Activated T-cell treated with anti-CD3 and anti-CD28 coated beads, Interleukin-2, amount 50 U/mL, for 48 hours (primary cell): ENCODE results near the gene ELF4.

Experiments used
- DNase-seq, 2 experiments: peaks; one replicate each; pipeline ENCODE4 v3.0.0-alpha.2; 2020

The ELF4 gene

DNA sequence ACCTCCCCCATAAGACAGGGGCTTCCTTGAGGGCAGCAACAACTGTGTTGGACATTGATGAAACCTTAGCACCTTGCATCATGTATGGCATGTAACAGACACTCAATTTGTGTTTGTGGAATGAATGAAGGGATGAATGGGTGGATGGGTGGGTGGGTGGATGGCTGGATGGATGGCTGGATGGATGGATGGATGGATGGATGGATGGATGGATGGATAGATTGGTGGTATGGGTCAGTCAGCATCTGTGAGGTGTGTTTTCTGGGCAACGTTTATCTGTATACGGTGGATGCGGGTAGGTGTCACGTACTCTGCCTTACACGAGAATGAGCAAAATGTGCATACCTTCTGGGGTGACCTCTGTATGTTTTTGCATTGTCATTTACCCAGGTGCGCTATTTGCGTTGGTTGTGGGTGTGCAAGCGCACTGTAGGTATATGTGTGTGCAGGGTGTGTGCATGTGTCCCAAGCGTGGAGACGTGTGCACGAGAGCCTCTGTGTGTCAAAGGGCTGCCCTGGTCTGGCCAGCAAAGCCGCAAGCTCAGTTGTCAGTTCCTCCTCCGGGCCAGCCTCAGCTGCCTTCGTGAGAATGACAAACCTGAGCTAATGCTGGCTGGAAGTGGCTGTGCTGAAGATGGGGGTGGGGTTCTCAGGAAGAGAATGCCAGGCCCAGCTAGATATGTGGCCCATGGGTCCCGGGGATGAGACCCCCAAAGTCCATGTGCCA is 26.5 kb downstream of the ELF4 start:
- peak in 1 of 2 experiments; percentile 43 for DNase-seq

DNA sequence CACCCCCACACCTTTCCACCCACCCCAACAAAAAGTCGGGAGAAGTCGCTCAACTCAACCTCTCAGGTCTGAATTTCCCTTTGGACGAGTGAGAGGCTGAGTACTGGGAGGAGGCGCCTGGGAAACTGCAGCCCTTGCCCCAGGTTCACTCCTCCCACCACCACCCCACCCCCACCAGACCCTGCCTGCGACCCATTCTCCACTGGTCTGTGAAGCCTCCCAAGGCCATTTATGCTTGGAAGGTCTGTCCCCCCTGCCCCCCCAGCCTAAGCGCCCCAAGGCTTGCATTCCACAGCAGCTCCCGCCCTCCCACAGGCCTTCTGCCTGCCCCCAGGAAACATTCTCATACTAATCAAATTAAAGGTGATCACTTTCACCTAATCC is 27.2 kb downstream of the ELF4 start:
- DNase-seq = no peak

DNA sequence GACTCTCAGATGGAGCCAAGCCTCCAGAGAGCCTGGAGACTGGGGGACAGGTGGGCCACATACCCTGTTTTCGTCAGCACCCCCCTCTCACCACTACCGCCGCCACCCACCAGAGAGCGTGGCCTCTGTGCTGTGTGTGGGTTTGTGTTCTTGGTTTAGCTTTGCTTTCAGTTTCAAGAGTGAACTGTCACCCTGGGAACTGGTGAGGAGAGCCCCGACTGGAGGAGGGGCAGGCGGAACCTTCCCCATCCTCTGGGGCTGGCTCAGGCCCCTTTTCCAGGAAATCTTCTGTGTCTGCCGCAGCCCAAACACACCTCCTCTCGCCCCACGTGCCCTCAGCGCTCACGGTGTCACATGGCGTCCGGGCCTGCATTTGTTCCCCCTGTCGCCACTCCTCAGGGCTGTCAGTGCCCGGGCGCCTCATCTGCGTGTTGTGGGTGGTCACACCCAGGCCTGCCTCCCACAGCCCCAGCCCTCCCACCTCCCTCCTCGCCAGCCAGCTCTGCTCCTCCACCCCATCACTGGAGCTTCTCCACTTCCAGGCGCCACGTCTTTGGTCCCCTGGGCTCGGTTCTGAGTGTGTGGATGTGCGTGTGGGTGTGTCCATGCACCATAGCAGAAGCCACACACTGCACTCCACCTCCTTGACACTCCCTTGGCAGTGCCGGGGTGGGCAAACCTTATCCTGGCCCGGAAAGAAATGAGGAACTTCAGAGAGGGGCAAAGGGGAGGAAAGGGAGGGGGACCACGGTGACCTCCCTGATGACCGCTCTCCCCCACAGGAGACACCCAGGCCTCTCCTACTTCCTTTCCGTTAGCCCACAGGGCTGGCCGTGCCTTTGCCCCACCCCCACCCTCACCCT is 27.8 kb downstream of the ELF4 start:
- DNase-seq = peak; percentile 81 to 84

DNA sequence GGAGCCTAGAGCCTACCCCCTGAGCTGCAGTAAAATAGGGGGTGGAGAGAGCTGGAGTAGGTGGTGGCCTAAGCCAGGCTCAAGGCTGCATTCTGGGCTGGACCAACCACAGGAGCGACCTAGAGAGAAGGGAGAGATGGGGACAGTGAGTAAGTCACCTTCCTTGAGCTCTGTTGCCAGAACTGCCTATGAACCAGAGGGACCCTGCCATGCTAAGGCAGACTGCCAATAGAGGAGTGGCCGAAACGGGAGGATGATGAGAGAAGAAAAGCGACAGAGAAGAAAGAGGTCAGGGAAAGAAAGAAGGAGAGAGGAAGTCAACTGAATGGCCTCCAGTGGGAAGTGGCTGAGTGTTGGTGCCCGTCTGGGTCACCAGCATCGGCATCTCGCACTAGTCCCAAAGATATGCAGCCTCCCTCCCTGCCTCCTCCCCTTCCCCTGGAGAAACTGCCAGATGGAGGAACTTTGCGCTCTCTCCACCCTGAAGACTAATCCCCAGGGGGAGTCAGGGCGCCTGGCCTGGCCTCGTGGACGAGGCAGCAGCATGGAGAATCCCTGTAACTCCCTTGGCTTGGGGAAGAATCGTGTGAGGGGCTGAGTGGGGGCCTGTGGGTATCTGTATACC is 28.8 kb downstream of the ELF4 start:
- no peak for DNase-seq

DNA sequence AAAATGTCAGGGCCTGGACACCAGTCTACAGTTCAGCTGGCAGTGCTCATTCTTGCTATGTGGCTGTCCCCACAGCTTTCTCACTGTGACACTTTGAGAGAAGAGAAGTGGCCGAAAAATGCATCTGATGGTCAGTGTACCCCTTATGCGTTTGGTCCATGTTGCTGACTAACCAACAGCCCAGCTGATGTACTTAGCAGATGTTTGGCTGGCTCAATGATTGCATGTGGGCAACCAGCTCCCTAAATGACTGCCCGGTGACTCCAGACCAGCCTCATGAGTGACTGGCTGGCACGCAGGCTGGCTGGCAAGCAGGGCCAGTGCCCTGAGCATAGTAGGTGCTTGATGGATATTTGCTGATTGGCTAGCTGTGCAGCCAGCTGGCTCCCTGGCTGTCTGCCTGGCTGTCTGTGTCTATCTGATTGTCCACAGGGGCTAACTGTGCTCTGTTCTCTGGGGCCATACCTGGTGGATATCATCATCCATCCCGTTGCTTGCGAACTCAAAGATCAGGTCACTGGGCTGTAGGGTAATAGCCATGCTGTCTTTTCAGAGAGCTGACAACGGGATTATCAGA is 29.4 kb downstream of the ELF4 start:
- no peak for DNase-seq

DNA sequence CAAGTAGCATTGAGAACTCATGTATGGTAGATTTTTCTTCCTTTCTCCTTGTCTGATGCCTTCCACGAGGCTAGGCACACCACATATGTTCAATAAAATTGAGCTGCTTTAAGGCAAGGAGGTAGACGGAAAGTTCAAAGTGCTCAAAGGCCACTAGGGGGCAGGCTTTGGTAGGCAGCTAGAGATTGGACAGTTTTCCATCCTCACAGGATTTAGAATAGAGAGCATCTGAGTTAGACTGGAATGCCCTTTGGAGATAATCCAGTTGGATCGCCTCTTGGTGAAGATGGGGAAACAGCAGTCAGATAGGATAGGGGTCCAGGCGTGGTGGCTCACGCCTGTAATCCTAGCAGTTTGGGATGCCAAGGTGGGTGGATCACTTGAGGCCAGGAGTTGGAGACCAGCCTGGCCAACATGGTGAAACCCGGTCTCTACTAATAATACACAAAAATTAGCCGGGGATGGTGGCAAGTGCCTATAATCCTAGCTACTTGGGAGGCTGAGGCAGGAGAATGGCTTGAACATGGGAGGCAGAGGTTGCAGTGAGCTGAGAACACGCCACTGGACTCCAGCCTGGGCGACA is 30.4 kb downstream of the ELF4 start:
- DNase-seq = peak; percentile 69 to 72

DNA sequence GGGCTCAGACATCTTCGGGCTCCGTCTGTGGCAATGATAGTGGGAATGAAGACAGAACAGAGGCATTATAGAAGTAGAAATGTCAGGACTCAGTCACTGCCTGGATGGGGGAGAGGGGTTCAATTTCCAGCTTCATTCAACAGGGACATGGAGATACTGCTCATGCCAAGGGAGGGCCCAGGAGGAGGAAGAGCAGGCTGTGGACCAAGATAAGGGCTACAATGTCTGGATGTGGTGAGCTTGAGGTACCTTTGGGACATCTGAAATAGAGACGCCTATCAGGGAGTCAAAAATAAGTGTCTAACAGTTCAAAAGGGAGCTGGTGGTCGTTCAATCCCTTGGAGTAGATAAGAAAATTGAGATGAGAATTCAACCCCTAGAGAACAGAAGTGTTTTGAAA is 34.5 kb downstream of the ELF4 start:
- no peak for DNase-seq

DNA sequence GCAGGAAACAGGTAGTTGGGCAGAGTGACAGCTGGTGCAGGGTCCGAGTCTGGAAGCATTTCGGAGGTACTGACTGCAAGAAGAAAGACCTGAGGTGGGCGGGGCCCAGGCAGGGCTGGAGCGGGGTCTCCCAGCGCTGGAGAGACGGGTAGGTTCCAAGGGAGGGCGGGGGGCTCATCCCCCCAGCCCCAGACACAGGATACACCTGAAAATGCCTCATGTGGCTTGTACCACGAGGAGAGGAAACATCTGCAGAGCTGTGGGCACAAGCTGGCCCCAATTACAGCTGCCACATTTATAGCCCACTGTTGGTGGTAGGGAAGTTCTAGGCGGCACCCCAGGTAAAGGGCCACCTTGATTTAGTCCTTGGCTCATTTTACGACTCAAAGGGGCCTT is 38.0 kb downstream of the ELF4 start:
- DNase-seq = no peak

DNA sequence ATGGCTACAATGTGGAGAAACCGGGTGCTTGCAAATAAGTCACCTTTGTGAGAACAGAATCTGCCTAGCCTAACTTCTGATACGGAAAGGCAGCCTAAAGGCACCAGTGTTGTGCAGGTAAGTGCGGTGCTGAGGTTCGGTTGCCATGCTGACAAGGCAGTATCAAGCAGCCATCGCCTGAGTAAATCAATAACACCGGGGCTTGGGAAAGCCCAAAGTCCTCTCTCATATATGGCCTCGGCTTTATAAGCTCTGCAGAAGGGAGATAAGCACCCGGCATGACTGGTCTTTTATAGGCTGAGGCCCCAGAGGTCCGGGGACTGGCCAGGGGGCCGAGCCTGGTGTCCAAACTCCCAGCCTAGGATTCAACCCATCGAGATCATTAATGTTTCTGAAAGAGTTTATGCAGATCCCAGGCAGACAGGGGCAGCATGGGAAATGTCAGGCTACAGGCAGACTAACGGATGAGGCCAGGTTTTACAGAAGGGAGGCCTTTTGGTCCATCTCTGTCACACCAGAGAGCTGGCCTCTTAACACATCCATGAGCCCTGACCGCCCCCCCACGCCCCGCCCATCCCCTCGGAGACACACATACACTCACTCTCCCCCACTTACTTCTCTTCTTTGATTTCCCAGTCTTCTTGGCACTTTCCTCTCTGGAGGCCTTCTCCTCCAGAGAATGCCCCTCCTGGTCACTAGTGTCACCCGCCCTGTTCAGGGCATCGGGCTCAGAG is 38.5 kb downstream of the ELF4 start:
- DNase-seq = no peak

DNA sequence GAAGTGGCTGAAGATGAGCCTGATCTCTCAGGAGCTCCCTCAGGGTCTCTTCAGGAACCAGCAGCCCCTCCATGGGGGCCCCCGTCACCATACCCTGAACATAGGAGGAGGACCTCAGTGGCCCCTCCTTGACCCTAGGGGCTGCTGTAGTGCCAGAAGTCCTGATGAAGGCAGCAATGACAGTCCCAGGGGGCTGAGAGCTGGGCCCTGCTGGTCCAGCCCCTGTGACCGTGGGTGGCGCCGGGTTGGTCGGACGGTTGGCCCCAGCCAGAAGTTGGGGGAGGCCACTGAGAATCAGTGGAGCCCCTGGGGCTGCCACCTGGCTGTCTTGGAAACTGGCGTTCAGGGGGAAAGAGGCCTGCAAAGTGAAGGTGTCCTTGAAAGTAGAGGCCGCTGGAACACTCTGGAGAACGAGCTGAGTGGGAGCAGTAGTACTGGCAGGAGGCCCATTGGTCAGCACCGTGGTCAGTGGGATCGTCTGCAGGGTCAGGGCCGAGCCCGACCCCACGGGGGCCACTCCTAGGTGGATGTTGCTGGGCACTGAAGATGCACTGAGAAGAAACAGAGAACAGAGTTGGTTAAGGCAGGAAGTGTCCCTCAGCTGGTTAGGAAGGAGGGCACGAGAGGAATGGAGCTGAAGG is 43.2 kb downstream of the ELF4 start:
- no peak for DNase-seq

DNA sequence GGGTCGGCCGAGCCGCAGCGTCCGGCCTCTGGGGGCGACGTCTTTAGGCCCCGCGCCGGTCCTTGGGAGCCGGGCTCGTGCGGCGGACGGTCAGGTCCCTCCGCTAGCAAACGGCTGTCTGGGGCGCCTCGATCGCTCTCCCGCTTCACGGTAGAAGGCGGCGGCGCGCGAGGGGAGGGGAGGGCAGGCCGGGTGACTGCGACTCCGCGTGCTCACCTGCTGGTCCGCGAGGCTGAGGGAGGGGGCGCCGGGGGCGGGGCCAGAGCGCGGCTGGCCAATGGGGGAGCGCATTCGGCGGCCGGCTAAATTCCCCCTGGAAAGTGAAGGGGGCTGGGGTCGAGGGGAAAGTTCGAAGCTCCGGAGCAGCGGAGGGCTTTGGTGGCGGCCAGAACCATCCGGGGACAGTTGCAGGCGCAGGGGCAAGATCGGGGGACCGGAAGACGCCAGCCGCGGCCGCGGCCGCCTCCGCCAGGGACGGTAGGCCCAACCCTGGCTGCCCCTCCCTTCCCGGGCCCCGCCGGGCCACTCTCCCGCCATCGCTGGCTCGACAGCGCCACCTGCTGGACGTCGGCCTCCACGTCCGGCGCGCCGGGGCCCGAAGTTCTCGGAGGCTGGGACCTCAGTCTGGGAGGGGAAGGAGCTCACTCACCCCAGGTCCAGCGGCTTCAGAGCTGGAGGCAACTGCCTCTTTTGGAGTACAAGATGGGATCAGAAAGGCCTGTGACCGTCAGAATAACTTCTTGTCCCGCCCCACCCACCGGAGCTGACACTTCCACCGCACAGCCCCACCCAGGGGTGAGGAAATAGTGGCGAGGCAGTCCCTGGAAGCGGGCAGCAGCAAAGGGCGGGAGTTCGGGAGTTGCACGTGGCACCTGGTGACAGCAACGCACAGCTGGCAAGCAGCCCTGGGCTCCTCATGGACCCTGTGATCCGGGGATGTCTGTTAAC is 49.9 kb downstream of the ELF4 start:
- peak; percentile 92 to 93 for DNase-seq

DNA sequence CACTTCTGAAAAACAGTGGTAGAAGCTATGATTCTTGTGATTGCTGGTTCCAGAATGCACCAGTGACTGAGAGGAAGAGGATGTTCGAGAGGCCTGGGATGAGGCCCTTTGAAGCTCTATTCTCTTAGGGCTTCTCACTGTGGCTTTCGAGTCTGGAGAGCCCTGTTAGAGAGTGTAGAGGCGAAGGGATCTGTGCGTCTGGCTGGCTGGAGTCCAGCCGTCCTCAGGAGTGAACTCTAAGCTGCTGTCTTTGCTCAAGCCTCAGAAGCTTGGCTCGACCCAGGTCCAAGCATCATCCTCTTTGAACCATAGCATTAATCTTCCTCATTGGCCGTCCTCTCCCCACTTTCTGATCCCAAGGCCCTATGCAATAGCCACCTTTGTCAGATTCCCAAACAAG is 51.6 kb downstream of the ELF4 start:
- no peak for DNase-seq

DNA sequence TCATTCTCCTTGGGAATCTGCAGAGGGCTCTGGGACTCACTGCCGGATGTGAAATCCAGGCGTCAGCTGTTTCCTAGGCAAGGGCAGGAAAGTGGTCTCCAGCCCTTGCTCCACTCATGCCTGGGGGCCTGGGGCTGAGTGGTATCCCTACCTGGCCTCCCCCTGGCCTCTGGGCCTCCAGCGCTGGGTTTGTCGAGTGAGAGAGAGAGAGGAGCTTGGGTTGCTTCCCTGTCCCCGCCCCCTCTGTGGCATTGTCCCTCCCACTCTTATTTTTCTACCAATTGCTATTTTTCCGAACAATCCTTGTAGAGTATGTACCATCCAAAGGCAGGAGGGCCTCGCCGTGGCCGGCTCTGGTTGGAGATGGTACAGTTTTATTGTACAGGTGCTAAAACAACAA is 53.1 kb downstream of the ELF4 start:
- no peak for DNase-seq

DNA sequence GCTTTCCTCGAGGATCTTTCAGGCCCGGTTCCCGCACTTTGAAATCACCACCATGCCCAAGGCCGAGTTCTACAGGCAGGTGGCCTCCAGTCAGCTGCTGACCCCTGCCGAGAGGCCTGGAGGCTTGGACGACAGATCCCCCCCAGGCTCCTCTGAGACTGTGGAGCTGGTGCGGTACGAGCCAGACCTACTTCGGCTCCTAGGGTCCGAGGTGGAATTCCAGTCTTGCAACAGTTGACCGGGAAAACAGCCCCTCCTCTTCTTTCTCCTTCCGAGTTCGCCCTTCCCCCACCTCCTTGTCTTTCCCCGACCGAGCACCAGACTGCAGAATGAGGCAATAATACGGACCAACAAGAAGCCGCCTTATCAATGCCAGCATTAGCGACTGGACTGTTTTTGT is 54.4 kb downstream of the ELF4 start:
- DNase-seq = no peak

DNA sequence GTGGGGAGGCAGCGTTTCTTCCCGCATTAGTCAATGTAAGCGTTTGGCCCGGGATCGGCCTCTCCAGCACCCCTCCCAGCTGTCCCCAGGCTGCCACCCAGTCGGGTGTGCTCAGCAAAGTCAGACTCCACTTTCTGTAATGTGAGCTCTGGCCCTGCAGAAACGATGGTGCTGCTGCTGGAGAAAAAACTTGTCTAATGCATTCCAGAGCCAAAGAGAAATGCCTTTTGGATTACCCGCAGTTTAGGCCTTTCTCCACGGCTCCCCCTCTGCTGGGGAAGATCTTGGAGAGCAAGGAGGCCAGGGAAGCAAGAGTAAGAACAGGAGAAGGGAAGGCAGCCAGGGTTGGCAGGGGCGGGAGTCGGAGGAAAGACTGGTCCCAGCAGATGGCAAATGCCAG is 55.2 kb downstream of the ELF4 start:
- no peak for DNase-seq

DNA sequence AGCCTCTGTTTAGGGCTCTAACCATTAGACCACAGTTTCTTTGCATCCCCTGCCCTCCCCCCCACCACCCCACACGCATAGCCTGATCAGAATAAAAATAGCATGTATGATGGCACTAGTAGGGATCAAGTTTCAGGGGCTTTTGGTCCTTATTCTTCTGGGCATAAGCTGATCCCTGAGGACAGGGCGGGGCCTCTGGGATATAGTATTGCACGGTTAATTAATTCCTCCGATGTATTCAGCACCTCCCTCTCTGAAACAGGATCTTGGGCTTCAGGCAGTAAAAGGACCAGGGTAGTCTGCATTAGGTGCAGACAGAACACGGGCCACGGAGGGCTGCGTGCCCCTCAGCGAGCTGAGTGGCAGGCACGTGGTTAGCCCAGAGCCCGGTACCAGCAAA is 57.1 kb downstream of the ELF4 start:
- DNase-seq = no peak

DNA sequence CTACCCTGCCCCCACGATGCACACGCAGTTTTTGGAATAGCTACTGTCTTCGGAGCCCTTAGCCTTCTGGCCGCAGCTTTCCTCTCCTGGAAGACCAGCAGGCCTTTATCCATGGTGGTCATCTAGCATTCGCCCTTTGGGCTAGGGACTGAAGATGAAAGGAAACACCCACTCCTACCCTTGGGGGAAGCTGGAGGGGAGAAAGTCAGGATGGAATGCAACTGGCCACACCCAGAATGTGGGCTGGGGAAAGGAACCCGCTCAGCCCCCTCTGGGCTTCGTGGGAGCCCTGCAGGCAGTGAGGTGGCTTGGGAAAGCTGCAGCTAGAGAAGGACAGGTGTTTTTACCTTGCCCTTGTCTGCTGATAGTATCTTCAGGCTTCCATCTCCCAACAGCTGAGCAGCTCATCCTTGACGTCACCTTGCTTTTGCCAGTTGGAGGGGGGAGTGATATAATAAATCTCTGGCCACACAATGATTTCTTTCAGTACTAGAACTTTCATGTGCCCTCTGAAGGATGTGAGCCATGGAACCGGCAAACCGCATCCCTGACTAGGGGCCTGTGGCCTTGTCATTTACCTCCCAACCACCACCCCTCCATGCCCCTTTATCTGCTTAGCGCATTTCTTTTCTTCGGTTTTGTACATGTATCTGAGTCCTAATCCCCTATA is 59.0 kb downstream of the ELF4 start:
- no peak for DNase-seq

DNA sequence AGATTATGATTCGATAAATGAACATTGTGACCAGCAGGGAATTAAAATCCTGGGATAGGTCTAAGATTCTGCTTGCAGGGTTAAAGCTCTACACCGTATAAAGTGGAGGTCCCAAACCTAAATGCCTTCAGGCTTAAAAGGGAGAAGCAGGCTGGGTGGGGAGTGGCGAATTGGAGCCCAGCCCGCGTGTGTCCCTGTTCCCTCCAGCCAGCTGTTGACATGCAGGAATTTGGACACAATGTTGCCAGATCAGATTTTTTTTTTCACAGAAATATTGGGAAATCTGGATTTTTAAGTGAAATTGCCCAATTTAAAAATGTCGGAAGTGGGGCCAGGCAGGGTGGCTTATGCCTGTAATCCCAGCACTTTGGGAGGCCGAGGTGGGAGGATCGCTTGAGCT is 60.5 kb downstream of the ELF4 start:
- DNase-seq = no peak

DNA sequence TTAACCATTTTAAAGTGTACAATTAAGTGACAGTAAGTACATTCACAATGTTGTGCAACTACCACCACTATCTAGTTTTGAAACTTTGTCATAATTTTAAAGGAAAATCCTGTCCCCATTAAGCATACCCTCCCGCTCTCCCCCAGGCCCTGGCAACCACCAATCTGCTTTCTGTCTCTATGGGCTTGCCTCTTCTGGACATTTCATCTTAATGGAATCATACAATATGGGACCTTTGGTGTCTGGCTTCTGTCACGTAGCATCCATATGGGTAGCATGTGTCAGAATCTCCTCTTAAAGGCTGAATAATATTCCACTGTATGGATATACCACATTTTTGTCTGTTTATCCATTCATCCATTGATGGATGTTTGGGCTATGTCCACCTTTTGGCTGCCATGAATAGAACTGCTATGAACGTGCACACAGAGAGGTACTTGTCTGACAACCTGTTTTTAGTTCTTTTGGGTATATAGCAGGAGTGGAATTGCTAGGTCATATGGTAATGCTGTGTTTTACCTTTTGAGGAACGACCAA is 61.5 kb downstream of the ELF4 start:
- no peak for DNase-seq

DNA sequence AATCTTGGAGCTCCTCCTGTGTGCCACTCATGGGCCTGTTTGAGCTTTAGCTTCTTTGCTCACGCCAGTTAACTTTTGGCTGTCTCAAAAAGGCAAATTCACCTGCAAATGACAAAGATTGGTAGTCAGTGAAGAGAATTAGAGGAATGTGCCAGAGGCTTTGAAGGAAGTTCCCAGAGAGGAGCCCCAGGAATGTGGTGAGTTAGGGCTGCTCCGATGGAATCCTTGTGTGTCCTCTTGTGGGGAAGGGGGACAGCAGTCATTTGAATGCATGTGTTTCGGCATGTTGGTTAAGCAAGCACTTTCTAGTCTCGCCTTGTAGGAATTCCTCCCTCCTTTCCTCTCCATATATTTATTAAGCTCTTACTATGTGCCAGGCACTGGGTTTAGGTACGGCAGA is 62.9 kb downstream of the ELF4 start:
- DNase-seq = no peak
